Activated CD8-positive, alpha-beta memory T cell treated with anti-CD3 and anti-CD28 coated beads, Interleukin-2, amount 10 ng/mL, durations not matched to agents 7 days and 5 days (primary cell): Measurements from ENCODE around the gene TNNT3. TPM values are rescaled to one million over a fixed set of nuclear protein-coding genes. Genes with fewer than 3 reads are reported as not detected.
"Not testable (repeated sequence)": the region's sequence is repeated elsewhere in the genome, so short reads cannot be mapped to it uniquely, and the experiment has no call there.

Source experiments
- ATAC-seq: fragments of 150-1000 bp; cut with Tn5 transposase; one replicate; pipeline ENCODE4 v1.10.0; 2021; ENCODE audit warnings: moderate library complexity
- CTCF ChIA-PET: fragments of 350-600 bp; sonication (Branson Sonifier 250); formaldehyde crosslinking; loops from one replicate; lab custom pipeline; 2021; ENCODE audit warnings: antibody characterized with exemption; lab: Charles Lee
- DNase-seq: peaks from one replicate; pipeline ENCODE4 v3.0.0-alpha.2; 2020
- H3K27ac Mint-ChIP-seq: one replicate; pipeline ENCODE4 v1.8.0; 2021; ENCODE audit warnings: mild to moderate bottlenecking, mixed read lengths
- H3K27me3 Mint-ChIP-seq: one replicate; pipeline ENCODE4 v1.8.0; 2021; ENCODE audit warnings: mixed read lengths
- H3K36me3 Mint-ChIP-seq: one replicate; pipeline ENCODE4 v1.8.0; 2021; ENCODE audit warnings: mild to moderate bottlenecking, mixed read lengths
- H3K4me1 Mint-ChIP-seq: one replicate; pipeline ENCODE4 v1.8.0; 2021; ENCODE audit warnings: mixed read lengths
- H3K4me3 Mint-ChIP-seq: one replicate; pipeline ENCODE4 v1.8.0; 2021; ENCODE audit warnings: mild to moderate bottlenecking, moderate library complexity, mixed read lengths
- H3K9me3 Mint-ChIP-seq: one replicate; pipeline ENCODE4 v1.8.0; 2022; ENCODE audit warnings: low read depth, mixed read lengths
- total RNA-seq, 2 experiments: library from RNA; stranded (reverse); gene quantifications; one replicate each; pipeline ENCODE4 v1.2.3, GENCODE V29; 2021

The TNNT3 gene
- total RNA-seq, 2 experiments from 2014 or later: 1.1 to 7.6 TPM

GRCh38 chr11:1886551-1886950 is 33.0 kb upstream of the TNNT3 start:
- H3K36me3 Mint-ChIP-seq, H3K9me3 Mint-ChIP-seq, H3K27me3 Mint-ChIP-seq, H3K27ac Mint-ChIP-seq, DNase-seq, CTCF ChIA-PET, H3K4me3 Mint-ChIP-seq, ATAC-seq: not testable (repeated sequence)
- peaks cover 25% of the 10 kb centered on the region for H3K4me1 Mint-ChIP-seq

- Mint-ChIP-seq H3K27me3 (no peaks in the 10 kb centered on the region), H3K4me3 (no peak overlapping the region), H3K9me3 (no peaks in the 10 kb centered on the region), H3K36me3 (peaks cover 12% of the 10 kb centered on the region), H3K4me1 (peaks cover 25% of the 10 kb centered on the region), H3K27ac (peak overlapping the region; percentile 88)
- DNase-seq (no peak), ATAC-seq (no peak)
- CTCF ChIA-PET: interaction anchor here (1.1 to 1.9 kb wide), 5 partner anchors 11 to 235 kb away, joined by 3 to 9 read pairs (median 4); no protein-coding TSS in a partner anchor
Measured at GRCh38 chr11:1887451-1888346, 31.8 kb upstream of the TNNT3 start.

- Mint-ChIP-seq H3K9me3 (no peaks in the 10 kb centered on the region), H3K4me1 (peaks cover 27% of the 10 kb centered on the region), H3K4me3 (no peak overlapping the region), H3K36me3 (peaks cover 13% of the 10 kb centered on the region), H3K27ac (peak overlapping the region; percentile 88), H3K27me3 (no peaks in the 10 kb centered on the region)
- ATAC-seq: no peak
- CTCF ChIA-PET: interaction anchor here (0.7 to 4.5 kb wide), 9 partner anchors 12 to 236 kb away, joined by 3 to 23 read pairs (median 5); partner anchors contain the start of genes TNNI2 and TNNT3
- DNase-seq: no peak
Measured at GRCh38 chr11:1888347-1888753, 31.2 kb upstream of the TNNT3 start.

GRCh38 chr11:1888811-1889210 is 30.7 kb upstream of the TNNT3 start:
- H3K4me1 Mint-ChIP-seq: peaks cover 31% of the 10 kb centered on the region
- peaks cover 13% of the 10 kb centered on the region for H3K36me3 Mint-ChIP-seq
- CTCF ChIA-PET: interaction anchor here (0.6 to 4.5 kb wide), 8 partner anchors 12 to 236 kb away, joined by 3 to 23 read pairs (median 6); partner anchors contain the start of genes TNNI2 and TNNT3
- peak overlapping the region; percentile 88 for H3K27ac Mint-ChIP-seq
- H3K9me3 Mint-ChIP-seq: no peaks in the 10 kb centered on the region
- ATAC-seq (peak; percentile 35), DNase-seq (no peak)
- peak overlapping the region; percentile 15 for H3K4me3 Mint-ChIP-seq
- no peaks in the 10 kb centered on the region for H3K27me3 Mint-ChIP-seq

GRCh38 chr11:1889224-1889930 is 30.1 kb upstream of the TNNT3 start:
- Mint-ChIP-seq H3K27ac (peak overlapping the region; percentile 88), H3K4me3 (peak overlapping the region; percentile 15), H3K4me1 (peaks cover 31% of the 10 kb centered on the region), H3K27me3 (no peaks in the 10 kb centered on the region), H3K9me3 (no peaks in the 10 kb centered on the region), H3K36me3 (peaks cover 12% of the 10 kb centered on the region)
- peak; percentile 90 for DNase-seq
- CTCF ChIA-PET: interaction anchor here (0.6 to 4.5 kb wide), 9 partner anchors 13 to 237 kb away, joined by 3 to 23 read pairs (median 6); partner anchors contain the start of genes TNNI2 and TNNT3
- peak; percentile 81 for ATAC-seq

- no peaks in the 10 kb centered on the region for H3K27me3 Mint-ChIP-seq
- H3K36me3 Mint-ChIP-seq: peaks cover 12% of the 10 kb centered on the region
- peak overlapping the region; percentile 5 for H3K4me3 Mint-ChIP-seq
- H3K9me3 Mint-ChIP-seq: no peaks in the 10 kb centered on the region
- peak overlapping the region; percentile 30 for H3K27ac Mint-ChIP-seq
- ATAC-seq (no peak), DNase-seq (no peak)
- CTCF ChIA-PET: interaction anchor here (1.6 to 4.5 kb wide), 5 partner anchors 8 to 196 kb away, joined by 4 to 23 read pairs (median 8); partner anchors contain the start of gene TNNT3
- H3K4me1 Mint-ChIP-seq: peaks cover 31% of the 10 kb centered on the region
Measured at GRCh38 chr11:1889941-1890855, 29.3 kb upstream of the TNNT3 start.

- no peak for DNase-seq
- no peak overlapping the region for H3K4me3 Mint-ChIP-seq
- H3K36me3 Mint-ChIP-seq: peaks cover 12% of the 10 kb centered on the region
- CTCF ChIA-PET: interaction anchor here (1.1 to 4.5 kb wide), 5 partner anchors 9 to 197 kb away, joined by 3 to 23 read pairs (median 6); partner anchors contain the start of gene TNNT3
- ATAC-seq: no peak
- peaks cover 7% of the 10 kb centered on the region for H3K27me3 Mint-ChIP-seq
- H3K9me3 Mint-ChIP-seq: no peaks in the 10 kb centered on the region
- H3K27ac Mint-ChIP-seq: no peak overlapping the region
- peaks cover 31% of the 10 kb centered on the region for H3K4me1 Mint-ChIP-seq
Measured at GRCh38 chr11:1890856-1891830, 28.4 kb upstream of the TNNT3 start.

GRCh38 chr11:1891831-1892115 is 27.7 kb upstream of the TNNT3 start, which contains the start of gene PRR33:
Gene PRR33 (minus strand): TSS chr11:1891895. CDS start chr11:1890584, 1,311 bp downstream.
- peaks cover 31% of the 10 kb centered on the region for H3K4me1 Mint-ChIP-seq
- peaks cover 12% of the 10 kb centered on the region for H3K36me3 Mint-ChIP-seq
- peaks cover 13% of the 10 kb centered on the region for H3K27me3 Mint-ChIP-seq
- no peak for DNase-seq
- no peak within 1 kb of the TSS for H3K27ac Mint-ChIP-seq
- CTCF ChIA-PET: interaction anchor here (1.0 to 4.5 kb wide), 5 partner anchors 9 to 260 kb away, joined by 3 to 23 read pairs (median 4); partner anchors contain the start of gene TNNT3
- H3K4me3 Mint-ChIP-seq: no peak within 1 kb of the TSS
- no peaks in the 10 kb centered on the region for H3K9me3 Mint-ChIP-seq
- no peak for ATAC-seq

GRCh38 chr11:1892116-1892515 is 27.4 kb upstream of the TNNT3 start:
- ATAC-seq (no peak), DNase-seq (no peak)
- Mint-ChIP-seq H3K36me3 (peaks cover 12% of the 10 kb centered on the region), H3K4me1 (peaks cover 33% of the 10 kb centered on the region), H3K9me3 (no peaks in the 10 kb centered on the region), H3K27ac (no peak overlapping the region), H3K4me3 (no peak overlapping the region), H3K27me3 (peaks cover 16% of the 10 kb centered on the region)
- CTCF ChIA-PET: interaction anchor here (1.0 to 4.5 kb wide), 4 partner anchors 10 to 259 kb away, joined by 3 to 23 read pairs (median 8); partner anchors contain the start of gene TNNT3

- Mint-ChIP-seq H3K27ac (no peak overlapping the region), H3K4me1 (peaks cover 32% of the 10 kb centered on the region), H3K4me3 (no peak overlapping the region), H3K36me3 (peaks cover 11% of the 10 kb centered on the region), H3K9me3 (no peaks in the 10 kb centered on the region), H3K27me3 (peaks cover 19% of the 10 kb centered on the region)
- DNase-seq (no peak), ATAC-seq (no peak)
- CTCF ChIA-PET: interaction anchor here (1.0 to 4.5 kb wide), 3 partner anchors 10 to 259 kb away, joined by 3 to 23 read pairs (median 13); partner anchors contain the start of gene TNNT3
Measured at GRCh38 chr11:1892558-1892957, 26.9 kb upstream of the TNNT3 start.

GRCh38 chr11:1893581-1894359 is 25.7 kb upstream of the TNNT3 start:
- H3K9me3 Mint-ChIP-seq: no peaks in the 10 kb centered on the region
- H3K4me3 Mint-ChIP-seq: no peak overlapping the region
- peaks cover 25% of the 10 kb centered on the region for H3K27me3 Mint-ChIP-seq
- peaks cover 20% of the 10 kb centered on the region for H3K4me1 Mint-ChIP-seq
- CTCF ChIA-PET: no interaction called here
- H3K27ac Mint-ChIP-seq: peak overlapping the region; percentile 12
- no peak for DNase-seq
- H3K36me3 Mint-ChIP-seq: peaks cover 6% of the 10 kb centered on the region
- ATAC-seq: no peak
